Measurements from ENCODE around the gene BHLHA9. TPM values are rescaled to one million over a fixed set of nuclear protein-coding genes. Genes with fewer than 3 reads are reported as not detected.

Gene BHLHA9
- total RNA-seq, result not detected

DNA sequence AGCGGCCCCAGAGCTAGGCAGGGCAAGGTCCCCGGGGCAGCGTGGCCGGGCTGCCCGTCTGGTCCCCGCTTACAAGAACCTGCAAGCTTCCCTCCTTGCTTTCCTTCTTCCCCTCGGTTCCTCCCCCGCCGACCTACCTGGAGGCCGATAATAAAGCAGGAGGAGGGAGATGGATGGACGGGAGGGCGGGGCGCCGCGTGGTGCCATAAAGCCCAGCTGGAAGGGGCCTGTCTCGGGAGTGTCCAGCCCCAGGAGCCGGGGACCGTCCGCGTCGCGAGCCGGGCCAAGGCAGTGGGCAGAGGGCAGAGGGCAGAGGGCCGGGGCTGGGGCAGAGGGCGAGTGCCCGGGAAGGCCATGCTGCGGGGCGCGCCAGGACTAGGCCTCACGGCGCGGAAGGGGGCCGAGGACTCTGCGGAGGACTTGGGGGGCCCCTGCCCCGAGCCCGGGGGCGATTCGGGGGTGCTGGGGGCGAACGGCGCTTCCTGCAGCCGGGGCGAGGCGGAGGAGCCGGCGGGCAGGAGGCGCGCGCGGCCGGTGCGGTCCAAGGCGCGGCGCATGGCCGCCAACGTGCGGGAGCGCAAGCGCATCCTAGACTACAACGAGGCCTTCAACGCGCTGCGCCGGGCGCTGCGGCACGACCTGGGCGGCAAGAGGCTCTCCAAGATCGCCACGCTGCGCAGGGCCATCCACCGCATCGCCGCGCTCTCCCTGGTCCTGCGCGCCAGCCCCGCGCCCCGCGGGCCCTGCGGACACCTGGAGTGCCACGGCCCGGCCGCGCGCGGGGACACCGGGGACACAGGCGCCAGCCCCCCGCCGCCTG lies at the start of gene BHLHA9:
TSS of gene BHLHA9 (plus strand) at position 235 of the 820 bp plus-strand sequence. CDS start at position 355, 120 bp downstream.
- H3K27me3 ChIP-seq (ENCODE audit: insufficient read depth, low read length), result peaks cover 23% of the 10 kb centered on the region
- no peaks in the 10 kb centered on the region for H3K9me3 ChIP-seq (ENCODE audit: low read depth, low read length)
- peaks cover 14% of the 10 kb centered on the region for H3K4me1 ChIP-seq (ENCODE audit: insufficient read depth, low read length)
- no peak within 1 kb of the TSS for H3K4me3 ChIP-seq (ENCODE audit: low read length)

DNA sequence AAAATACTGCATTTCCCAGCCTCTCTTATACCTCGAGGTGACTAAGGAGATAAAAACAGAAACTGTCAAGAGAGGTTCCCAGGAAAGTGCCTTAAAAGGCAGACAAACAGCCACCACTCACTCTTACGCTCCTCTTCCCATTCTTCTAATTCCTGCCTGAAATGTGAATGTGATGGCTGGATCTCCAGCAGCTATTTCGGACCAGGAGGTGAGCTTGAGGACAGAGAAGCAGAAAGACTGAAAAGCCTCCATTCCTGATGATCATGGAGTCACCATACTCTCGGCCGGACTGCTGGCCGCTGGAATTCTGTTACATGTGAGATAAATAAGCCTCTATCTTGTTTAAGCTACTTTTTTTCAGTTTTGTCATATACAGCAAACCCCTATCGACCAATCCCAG lies 49.0 kb upstream of the BHLHA9 start:
- H3K4me1 ChIP-seq (ENCODE audit: insufficient read depth, low read length), result peaks cover 3% of the 10 kb centered on the region
- no peak overlapping the region for H3K4me3 ChIP-seq (ENCODE audit: low read length)
- H3K9me3 ChIP-seq (ENCODE audit: low read depth, low read length), result no peaks in the 10 kb centered on the region
- H3K27me3 ChIP-seq (ENCODE audit: insufficient read depth, low read length), result no peaks in the 10 kb centered on the region

DNA sequence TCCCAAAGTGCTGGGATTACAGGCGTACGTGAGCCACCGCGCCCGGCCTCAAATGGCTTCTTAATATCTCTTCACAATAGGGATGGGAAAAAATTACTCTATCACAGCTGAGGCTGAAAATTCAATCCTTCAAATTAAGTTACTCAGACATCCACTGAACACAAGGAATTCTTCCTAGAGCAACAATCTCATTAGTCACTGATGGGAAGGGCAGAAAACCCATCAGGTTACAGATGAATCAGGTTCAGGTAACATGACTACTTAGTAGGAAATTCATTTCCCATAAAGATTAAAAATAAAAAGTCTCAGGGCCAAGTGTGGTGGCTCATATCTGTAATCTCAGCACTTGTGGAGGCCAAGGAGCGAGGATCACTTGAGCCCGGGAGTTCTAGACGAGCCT lies 47.9 kb upstream of the BHLHA9 start:
- no peak overlapping the region for H3K4me3 ChIP-seq (ENCODE audit: low read length)
- no peaks in the 10 kb centered on the region for H3K9me3 ChIP-seq (ENCODE audit: low read depth, low read length)
- H3K27me3 ChIP-seq (ENCODE audit: insufficient read depth, low read length), result no peaks in the 10 kb centered on the region
- peaks cover 7% of the 10 kb centered on the region for H3K4me1 ChIP-seq (ENCODE audit: insufficient read depth, low read length)

DNA sequence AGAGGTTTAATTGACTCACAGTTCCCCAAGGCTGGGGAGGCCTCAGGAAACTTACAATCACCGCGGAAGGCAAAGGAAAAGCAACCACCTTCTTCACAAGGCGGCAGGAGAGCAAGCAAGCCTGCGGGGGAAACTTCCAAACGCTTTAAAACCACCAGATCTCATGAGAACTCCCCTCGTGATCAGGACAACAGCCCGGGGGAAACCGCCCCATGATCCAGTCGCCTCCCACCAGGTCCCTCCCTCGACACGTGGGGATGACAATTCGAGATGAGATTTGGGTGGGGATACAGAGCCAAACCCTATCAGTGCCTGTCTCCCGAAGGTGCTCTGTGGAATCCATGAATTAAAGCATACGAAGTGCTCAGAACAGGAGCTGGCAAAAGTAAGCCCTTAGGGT lies 46.6 kb upstream of the BHLHA9 start:
- H3K4me3 ChIP-seq (ENCODE audit: low read length), result no peak overlapping the region
- peaks cover 18% of the 10 kb centered on the region for H3K4me1 ChIP-seq (ENCODE audit: insufficient read depth, low read length)
- peaks cover 4% of the 10 kb centered on the region for H3K27me3 ChIP-seq (ENCODE audit: insufficient read depth, low read length)
- no peaks in the 10 kb centered on the region for H3K9me3 ChIP-seq (ENCODE audit: low read depth, low read length)

DNA sequence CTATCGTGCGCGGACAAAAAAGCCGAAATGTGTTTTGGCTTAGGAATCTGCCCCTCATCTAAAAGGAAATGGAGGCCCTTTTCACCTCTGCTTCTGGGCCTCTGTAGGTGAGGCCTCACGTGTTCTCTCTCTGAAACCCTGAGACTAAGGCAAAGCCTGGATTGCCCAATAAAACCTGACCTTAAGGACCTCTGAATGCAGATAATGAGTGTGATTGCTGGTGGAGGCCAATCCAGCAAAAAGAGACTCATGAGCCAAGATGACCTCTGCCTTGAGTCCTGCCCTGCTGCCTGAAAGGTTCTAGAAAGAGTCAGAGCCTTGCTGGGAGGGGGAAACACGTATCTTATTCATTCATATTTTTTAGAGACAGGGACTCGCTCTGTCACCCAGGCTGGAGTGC lies 45.9 kb upstream of the BHLHA9 start:
- Histone ChIP-seq H3K4me3 (ENCODE audit: low read length) (no peak overlapping the region), H3K9me3 (ENCODE audit: low read depth, low read length) (no peaks in the 10 kb centered on the region), H3K27me3 (ENCODE audit: insufficient read depth, low read length) (peaks cover 4% of the 10 kb centered on the region), H3K4me1 (ENCODE audit: insufficient read depth, low read length) (peaks cover 18% of the 10 kb centered on the region)

DNA sequence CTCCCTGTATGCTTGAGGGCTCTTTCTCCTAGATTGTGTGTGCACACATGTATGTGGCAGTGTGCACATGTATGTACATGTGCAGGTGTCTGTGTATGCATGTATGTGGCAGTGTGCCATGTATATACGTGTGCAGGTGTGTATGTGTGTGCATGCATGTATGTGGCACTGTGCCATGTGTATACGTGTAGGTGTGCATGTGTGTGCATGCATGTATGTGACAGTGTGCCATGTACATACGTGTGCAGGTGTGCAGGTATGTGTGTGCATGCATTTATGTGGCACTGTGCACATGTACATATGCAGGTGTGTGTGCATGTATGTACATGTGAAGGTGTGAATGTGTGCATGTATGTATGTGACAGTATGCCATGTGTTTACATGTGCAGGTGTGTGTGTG lies 43.9 kb upstream of the BHLHA9 start:
- H3K27me3 ChIP-seq (ENCODE audit: insufficient read depth, low read length), result peaks cover 11% of the 10 kb centered on the region

DNA sequence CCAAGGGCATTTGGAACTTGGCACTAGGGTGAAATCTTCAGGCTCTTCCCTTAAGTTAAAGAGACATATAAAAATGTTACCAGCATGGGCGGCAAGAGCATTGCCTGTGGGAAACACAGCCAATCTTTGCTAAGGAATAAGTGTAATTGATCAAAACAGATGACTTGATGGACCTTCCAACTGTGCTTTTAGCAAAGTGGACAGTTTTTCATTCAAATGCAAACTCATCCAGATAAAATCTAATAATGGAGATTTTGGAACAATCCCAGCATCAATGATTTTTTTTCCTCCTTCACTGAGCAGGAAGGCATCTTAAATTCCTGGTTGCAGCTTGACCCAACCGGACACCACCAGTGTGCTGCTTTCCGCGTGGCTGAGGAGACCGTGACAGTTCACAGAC lies 42.9 kb upstream of the BHLHA9 start:
- Histone ChIP-seq H3K4me1 (ENCODE audit: insufficient read depth, low read length) (peaks cover 39% of the 10 kb centered on the region), H3K27me3 (ENCODE audit: insufficient read depth, low read length) (peaks cover 11% of the 10 kb centered on the region), H3K4me3 (ENCODE audit: low read length) (peak overlapping the region; percentile 38), H3K9me3 (ENCODE audit: low read depth, low read length) (no peaks in the 10 kb centered on the region)

More for the DNA sequence above, 43.9 kb upstream of the BHLHA9 start:
- Histone ChIP-seq H3K9me3 (ENCODE audit: low read depth, low read length) (no peaks in the 10 kb centered on the region), H3K4me3 (ENCODE audit: low read length) (no peak overlapping the region), H3K4me1 (ENCODE audit: insufficient read depth, low read length) (peaks cover 33% of the 10 kb centered on the region)

DNA sequence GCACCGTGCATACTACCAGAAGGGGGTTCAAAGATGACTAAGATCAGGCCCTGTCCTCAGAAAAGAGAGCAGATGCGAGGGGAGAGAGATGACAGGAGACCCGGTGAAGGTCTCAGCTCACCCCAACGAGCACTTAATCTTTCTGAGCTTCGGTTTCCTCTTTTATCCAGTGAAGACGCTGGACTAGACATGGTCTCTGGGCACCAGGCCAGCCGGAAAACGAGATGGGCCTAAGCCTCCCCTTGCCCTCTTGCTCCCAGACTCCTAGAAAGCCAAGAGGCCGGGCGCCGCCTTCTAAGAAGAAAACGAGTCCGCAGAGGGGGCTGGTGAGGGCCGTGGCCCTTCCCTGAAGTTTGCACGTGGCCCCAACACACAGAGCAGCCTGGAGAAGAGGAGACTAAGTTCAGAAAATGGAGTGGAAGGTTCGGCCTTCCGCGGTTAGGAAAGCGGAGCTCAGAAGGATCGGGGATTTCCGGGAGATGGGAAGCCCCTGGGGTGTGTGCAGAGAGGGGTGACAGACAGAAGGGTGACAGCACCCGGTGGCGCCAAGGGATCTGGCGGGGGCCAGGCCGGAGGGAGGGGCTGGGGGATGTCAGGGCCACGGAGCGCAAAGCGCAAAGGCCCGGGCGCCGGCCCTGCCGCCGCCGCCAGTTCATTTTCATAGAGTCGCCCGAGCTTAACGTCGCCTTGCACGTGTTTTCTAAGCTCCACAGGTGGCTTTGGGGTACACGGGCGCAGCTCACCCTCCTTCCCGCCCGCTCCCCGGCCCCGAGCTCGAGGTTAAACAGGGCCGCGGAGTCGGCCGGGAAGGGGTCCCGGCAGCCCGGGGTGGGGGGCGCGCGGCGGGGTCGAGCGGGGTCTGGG lies 42.1 kb upstream of the BHLHA9 start:
- Histone ChIP-seq H3K4me3 (ENCODE audit: low read length) (peak overlapping the region; percentile 38), H3K27me3 (ENCODE audit: insufficient read depth, low read length) (peaks cover 11% of the 10 kb centered on the region), H3K9me3 (ENCODE audit: low read depth, low read length) (no peaks in the 10 kb centered on the region), H3K4me1 (ENCODE audit: insufficient read depth, low read length) (peaks cover 39% of the 10 kb centered on the region)

DNA sequence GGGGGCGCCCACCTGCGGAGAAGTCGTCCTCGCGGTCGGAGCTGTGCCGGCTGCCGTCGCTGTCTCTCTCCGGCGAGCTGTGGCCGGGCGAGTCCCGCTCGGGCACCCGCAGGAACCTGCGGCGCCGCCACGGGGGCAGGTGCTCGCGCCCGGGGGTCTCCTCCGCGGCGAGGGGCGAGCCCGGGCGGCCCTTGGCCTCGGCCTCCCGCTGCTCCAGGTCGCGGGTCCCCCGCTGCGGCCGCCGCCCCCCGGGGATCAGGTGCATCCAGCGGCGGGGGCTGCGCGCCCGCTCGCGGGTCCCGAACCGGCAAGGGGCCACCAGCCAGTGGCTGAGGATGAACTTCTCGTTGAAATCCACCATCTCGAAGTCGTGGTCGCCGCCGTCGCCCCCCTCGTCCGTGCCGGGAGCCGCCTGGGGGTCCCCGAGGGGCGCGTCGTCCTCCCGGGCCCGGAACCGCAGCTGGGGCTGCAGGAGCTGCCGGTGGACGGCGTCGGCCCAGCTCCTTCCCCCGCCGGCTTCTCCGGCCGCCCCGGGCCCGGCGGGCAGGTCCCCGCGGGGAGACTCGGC lies 41.4 kb upstream of the BHLHA9 start:
- Histone ChIP-seq H3K4me3 (ENCODE audit: low read length) (peak overlapping the region; percentile 54), H3K4me1 (ENCODE audit: insufficient read depth, low read length) (peaks cover 39% of the 10 kb centered on the region), H3K27me3 (ENCODE audit: insufficient read depth, low read length) (peaks cover 11% of the 10 kb centered on the region), H3K9me3 (ENCODE audit: low read depth, low read length) (no peaks in the 10 kb centered on the region)

DNA sequence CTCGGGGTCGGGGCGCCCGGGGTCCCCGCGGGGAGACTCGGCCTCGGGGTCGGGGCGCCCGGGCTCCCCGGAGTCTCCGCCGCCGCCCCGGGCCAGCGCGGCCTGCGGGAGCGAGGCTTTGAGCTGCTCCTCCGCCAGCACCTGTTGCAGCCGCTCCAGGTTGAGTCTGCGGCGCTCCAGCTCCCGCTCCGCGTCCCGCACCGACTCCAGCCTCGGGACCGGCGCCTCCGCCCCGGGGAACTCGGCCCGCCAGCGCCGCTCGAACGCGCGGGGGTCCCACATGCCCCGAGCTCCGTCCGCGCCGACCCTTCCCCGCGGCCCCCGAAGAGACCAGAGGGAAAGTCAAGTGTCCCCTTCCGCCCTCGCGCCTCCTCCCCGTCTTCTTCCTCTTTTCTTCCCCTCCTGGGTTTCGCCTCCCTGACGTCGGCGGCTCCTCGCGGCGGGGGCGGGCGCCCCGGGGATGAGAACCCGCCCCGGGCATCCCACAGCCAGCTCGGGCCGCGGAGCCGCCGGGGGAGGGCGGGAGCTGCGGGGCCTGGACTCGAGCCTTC lies 40.8 kb upstream of the BHLHA9 start:
- peaks cover 39% of the 10 kb centered on the region for H3K4me1 ChIP-seq (ENCODE audit: insufficient read depth, low read length)
- H3K4me3 ChIP-seq (ENCODE audit: low read length), result peak overlapping the region; percentile 54
- no peaks in the 10 kb centered on the region for H3K9me3 ChIP-seq (ENCODE audit: low read depth, low read length)
- H3K27me3 ChIP-seq (ENCODE audit: insufficient read depth, low read length), result peaks cover 11% of the 10 kb centered on the region

DNA sequence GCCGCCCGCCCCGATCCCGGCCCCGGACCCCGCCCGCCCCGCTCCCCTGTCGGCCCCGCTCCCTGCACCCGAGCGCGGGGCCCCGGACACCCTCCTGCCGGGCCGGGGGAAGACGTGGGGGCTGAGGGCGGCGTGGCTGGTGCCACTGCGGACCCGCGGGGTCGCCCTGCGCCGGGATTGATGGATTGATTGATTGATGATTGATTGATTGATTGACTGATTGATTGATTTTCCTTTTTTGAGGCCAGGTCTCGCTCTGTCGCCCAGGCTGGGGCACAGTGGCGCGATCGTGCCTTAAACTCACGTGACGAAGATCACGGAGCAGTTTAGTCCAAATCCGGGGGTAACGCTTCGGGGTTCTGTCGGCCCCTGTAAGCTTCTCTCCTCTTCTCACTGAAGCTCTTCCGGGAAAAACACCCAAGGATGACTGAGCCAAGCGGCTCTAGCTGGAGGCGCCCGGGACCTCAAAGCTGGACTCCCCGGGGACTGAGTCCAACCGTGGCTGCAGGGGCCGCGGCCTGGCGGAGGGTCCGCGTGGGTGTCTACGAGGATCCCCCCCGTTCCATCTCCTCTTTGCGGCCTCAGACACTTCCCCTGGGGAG lies 40.2 kb upstream of the BHLHA9 start:
- Histone ChIP-seq H3K4me1 (ENCODE audit: insufficient read depth, low read length) (peaks cover 39% of the 10 kb centered on the region), H3K27me3 (ENCODE audit: insufficient read depth, low read length) (peaks cover 11% of the 10 kb centered on the region), H3K4me3 (ENCODE audit: low read length) (peak overlapping the region; percentile 54), H3K9me3 (ENCODE audit: low read depth, low read length) (no peaks in the 10 kb centered on the region)

DNA sequence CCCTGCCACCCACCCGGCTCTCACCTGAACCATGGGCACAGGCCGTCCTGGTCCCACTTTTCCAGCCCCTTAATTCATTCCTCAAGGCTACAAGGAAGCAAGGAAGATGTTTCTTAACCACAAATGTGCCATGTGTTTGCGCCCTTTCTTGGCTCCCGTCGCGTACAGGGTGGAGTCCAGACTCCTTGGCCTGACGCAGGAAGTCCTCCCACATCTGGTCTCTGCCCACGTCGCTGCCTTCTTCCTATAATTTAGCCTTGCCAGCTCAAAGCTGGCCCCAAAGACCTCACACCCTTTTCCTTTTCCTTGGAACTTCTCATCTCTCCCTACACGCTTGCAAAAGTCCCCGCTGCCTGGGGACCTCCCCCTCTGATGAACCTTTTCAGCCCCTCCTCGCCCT lies 38.8 kb upstream of the BHLHA9 start:
- Histone ChIP-seq H3K27me3 (ENCODE audit: insufficient read depth, low read length) (peaks cover 11% of the 10 kb centered on the region), H3K4me1 (ENCODE audit: insufficient read depth, low read length) (peaks cover 39% of the 10 kb centered on the region), H3K4me3 (ENCODE audit: low read length) (no peak overlapping the region), H3K9me3 (ENCODE audit: low read depth, low read length) (no peaks in the 10 kb centered on the region)

DNA sequence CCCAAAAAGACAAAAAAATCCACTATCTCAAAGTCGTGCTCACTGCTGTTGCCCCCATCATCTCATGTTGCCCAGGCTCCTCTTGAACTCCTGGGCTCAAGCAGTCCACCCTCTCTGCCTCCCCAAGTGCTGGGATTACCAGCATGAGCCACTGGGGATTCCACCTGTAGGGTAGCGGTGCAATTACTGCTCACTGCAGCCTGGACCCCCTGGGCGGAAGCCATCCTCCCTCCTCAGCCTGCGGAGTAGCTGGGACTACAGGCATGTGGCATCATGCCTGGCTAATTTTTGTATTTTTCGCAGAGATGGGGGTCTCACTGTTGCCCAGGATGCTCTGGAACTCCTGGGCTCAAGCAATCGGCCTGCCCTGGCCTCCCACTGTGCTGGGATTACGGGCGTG lies 37.9 kb upstream of the BHLHA9 start:
- Histone ChIP-seq H3K27me3 (ENCODE audit: insufficient read depth, low read length) (peaks cover 11% of the 10 kb centered on the region), H3K9me3 (ENCODE audit: low read depth, low read length) (no peaks in the 10 kb centered on the region), H3K4me1 (ENCODE audit: insufficient read depth, low read length) (peaks cover 32% of the 10 kb centered on the region), H3K4me3 (ENCODE audit: low read length) (no peak overlapping the region)

DNA sequence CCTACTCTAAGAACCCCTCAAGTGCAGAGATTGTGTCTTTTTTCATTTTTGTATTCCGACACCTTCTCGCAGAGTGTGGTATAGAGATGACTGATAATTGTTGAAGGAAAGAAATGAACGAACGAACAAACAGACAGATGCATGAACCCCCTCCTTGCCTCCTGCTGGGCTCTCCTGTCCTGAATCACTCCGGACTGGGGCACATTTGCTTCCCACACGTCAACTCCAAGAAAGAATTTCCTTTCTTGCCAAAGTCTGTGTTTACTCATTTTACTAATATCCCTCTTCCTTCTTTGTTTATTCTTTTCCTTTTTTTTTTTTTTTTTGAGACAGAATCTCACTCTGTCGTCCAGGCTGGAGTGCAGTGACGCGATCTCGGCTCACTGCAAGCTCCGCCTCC lies 37.5 kb upstream of the BHLHA9 start:
- Histone ChIP-seq H3K27me3 (ENCODE audit: insufficient read depth, low read length) (peaks cover 11% of the 10 kb centered on the region), H3K9me3 (ENCODE audit: low read depth, low read length) (no peaks in the 10 kb centered on the region), H3K4me1 (ENCODE audit: insufficient read depth, low read length) (peaks cover 28% of the 10 kb centered on the region), H3K4me3 (ENCODE audit: low read length) (no peak overlapping the region)

All from mononuclear cell (primary cell).